ENCODE measurements around the gene ST6GAL1.
A peak's percentile ranks its signal among the peaks of the same experiment; 100 is the strongest.

DNA sequence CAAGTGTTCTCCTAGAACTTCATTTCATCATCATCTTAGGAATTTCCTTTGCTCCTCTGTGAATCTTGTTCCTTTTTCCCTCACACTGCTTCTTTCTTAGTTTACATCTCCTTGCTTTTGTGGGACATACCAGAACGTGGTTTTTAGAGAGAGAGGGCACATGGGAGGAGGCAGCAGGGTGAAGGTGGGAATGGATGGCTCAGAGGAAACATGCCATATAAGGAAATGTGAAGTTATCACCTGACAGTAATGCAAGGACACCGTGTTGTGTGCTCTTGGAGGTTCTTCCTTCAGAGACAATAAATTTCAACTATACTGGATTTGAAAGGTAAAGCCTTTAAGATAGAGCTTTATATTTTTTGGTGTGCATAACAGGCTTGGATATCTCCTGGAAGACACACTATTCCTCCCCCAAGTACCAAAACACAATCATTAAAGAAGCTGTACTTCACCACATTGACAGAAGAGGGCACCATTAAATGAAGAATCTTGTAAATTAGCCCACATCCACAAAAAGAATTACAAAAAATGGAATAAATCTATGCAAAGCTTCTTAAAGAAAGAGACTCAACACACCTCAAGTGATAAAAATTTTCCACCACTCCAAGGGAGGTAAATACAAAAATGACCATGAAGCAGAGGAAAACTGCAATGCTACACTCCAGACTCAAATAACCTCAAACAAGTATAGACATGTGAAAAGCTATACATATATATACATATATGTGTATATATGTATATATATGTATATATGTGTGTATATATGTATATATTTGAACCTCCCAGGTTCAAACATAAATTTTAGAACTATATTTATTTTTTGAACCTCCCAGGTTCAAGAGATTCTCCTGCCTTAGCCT, 182.8 kb downstream of the ST6GAL1 start:
- TF ChIP-seq, protein P1, sequence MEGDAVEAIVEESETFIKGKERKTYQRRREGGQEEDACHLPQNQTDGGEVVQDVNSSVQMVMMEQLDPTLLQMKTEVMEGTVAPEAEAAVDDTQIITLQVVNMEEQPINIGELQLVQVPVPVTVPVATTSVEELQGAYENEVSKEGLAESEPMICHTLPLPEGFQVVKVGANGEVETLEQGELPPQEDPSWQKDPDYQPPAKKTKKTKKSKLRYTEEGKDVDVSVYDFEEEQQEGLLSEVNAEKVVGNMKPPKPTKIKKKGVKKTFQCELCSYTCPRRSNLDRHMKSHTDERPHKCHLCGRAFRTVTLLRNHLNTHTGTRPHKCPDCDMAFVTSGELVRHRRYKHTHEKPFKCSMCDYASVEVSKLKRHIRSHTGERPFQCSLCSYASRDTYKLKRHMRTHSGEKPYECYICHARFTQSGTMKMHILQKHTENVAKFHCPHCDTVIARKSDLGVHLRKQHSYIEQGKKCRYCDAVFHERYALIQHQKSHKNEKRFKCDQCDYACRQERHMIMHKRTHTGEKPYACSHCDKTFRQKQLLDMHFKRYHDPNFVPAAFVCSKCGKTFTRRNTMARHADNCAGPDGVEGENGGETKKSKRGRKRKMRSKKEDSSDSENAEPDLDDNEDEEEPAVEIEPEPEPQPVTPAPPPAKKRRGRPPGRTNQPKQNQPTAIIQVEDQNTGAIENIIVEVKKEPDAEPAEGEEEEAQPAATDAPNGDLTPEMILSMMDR (IDR thresholded peaks at IDR 0.05): peak; percentile 22 to 50 (median 38)
- TF ChIP-seq POLR2A (IDR thresholded peaks at IDR 0.05): no peak

Measured in uterus (tissue), 2 donors.